GM23338 (cell line): ENCODE measurements around the gene ATP8B4. TPM values are rescaled to one million over a fixed set of nuclear protein-coding genes. Genes with fewer than 3 reads are reported as not detected.
"Not testable (repeated sequence)": the region's sequence is repeated elsewhere in the genome, so short reads cannot be mapped to it uniquely, and the experiment has no call there.

Source experiments
- ATAC-seq: fragments of 200-7000 bp; cut with Tn5 transposase; 3 replicates; pipeline ENCODE4 v1.9.1; 2020
- DNase-seq: peaks from one replicate; pipeline ENCODE4 v3.0.0-alpha.2; 2015; ENCODE audit warnings: low spot score
- H2AFZ ChIP-seq: fragments of 200-600 bp; sonication (generic); 2 replicates; pipeline ENCODE4 v1.8.0; 2016; ENCODE audit warnings: antibody characterized with exemption, mild to moderate bottlenecking, moderate library complexity
- H3F3A ChIP-seq: fragments of 200-600 bp; sonication (generic); replicated peaks from 2 replicates; pipeline ENCODE4 v1.8.0; 2017; ENCODE audit warnings: antibody characterized with exemption, mixed run types, low read depth
- H3K27ac ChIP-seq: fragments of 200-600 bp; sonication (generic); 2 replicates; pipeline ENCODE4 v1.6.1; 2016; ENCODE audit warnings: low read depth
- H3K27me3 ChIP-seq: fragments of 200-600 bp; sonication (generic); 2 replicates; pipeline ENCODE4 v1.8.0; 2016; ENCODE audit warnings: mild to moderate bottlenecking, mixed run types, moderate library complexity; ENCODE audit not compliant: insufficient read depth
- H3K36me3 ChIP-seq: fragments of 200-600 bp; sonication (generic); 2 replicates; pipeline ENCODE4 v1.8.0; 2016; ENCODE audit warnings: mild to moderate bottlenecking; ENCODE audit not compliant: insufficient read depth
- H3K4me1 ChIP-seq: fragments of 200-600 bp; sonication (generic); 2 replicates; pipeline ENCODE4 v1.8.0; 2016; ENCODE audit warnings: mild to moderate bottlenecking, moderate library complexity; ENCODE audit not compliant: insufficient read depth
- H3K4me2 ChIP-seq: fragments of 200-600 bp; sonication (generic); 2 replicates; pipeline ENCODE4 v1.7.1; 2017; ENCODE audit warnings: mixed run types
- H3K4me3 ChIP-seq: fragments of 200-600 bp; sonication (generic); 2 replicates; pipeline ENCODE4 v1.6.1; 2016; ENCODE audit warnings: mixed run types
- H3K79me2 ChIP-seq: fragments of 200-600 bp; sonication (generic); replicated peaks from 2 replicates; pipeline ENCODE4 v1.8.0; 2017; ENCODE audit warnings: mild to moderate bottlenecking; ENCODE audit not compliant: insufficient read depth
- H3K9me2 ChIP-seq: fragments of 200-600 bp; sonication (generic); 2 replicates; pipeline ENCODE4 v1.8.0; 2017; ENCODE audit not compliant: insufficient read depth
- H4K20me1 ChIP-seq: fragments of 200-600 bp; sonication (generic); replicated peaks from 2 replicates; pipeline ENCODE4 v1.8.0; 2017; ENCODE audit warnings: mild to moderate bottlenecking; ENCODE audit not compliant: insufficient read depth
- H3K27ac Mint-ChIP-seq: 2 replicates; pipeline ENCODE4 v1.8.0; 2020; ENCODE audit warnings: inconsistent platforms, mild to moderate bottlenecking, moderate library complexity, mixed read lengths
- H3K27me3 Mint-ChIP-seq: 3 replicates; pipeline ENCODE4 v1.8.0; 2022; ENCODE audit warnings: low read depth, mild to moderate bottlenecking, moderate library complexity, mixed read lengths, inconsistent platforms; ENCODE audit not compliant: insufficient read depth, poor library complexity
- H3K36me3 Mint-ChIP-seq: 3 replicates; pipeline ENCODE4 v1.8.0; 2021; ENCODE audit warnings: low read depth, mild to moderate bottlenecking, inconsistent platforms, moderate library complexity, mixed read lengths
- H3K4me1 Mint-ChIP-seq: 3 replicates; pipeline ENCODE4 v1.8.0; 2020; ENCODE audit warnings: mild to moderate bottlenecking, inconsistent platforms, mixed read lengths
- H3K4me3 Mint-ChIP-seq: 3 replicates; pipeline ENCODE4 v1.8.0; 2021; ENCODE audit warnings: moderate library complexity, mild to moderate bottlenecking, inconsistent platforms, mixed read lengths
- H3K9me3 Mint-ChIP-seq: 3 replicates; pipeline ENCODE4 v1.8.0; 2020; ENCODE audit warnings: moderate library complexity, mild to moderate bottlenecking, inconsistent platforms, mixed read lengths
- STAT1 ChIP-seq: IDR thresholded peaks from one replicate; pipeline ENCODE4 v1.6.1; 2016; ENCODE audit warnings: antibody characterized with exemption; ENCODE audit not compliant: unreplicated experiment
- polyA plus RNA-seq: library from polyadenylated mRNA; unstranded; fragments of >200 nt; fragmentation: Nextera tagmentation; extraction: Ambion mirVana; gene quantifications from 2 replicates; pipeline ENCODE4 v1.2.1, GENCODE V29; 2016
- total RNA-seq: library from RNA; depleted of rRNA; stranded (reverse); fragments of >200 nt; shearing (Covaris generic); gene quantifications from 2 replicates; pipeline ENCODE4 v1.2.3, GENCODE V29; 2014
- TF ChIP-seq, protein P1 (sequence below): IDR thresholded peaks from one replicate; pipeline ENCODE4 v1.6.1; 2018; ENCODE audit warnings: antibody characterized with exemption; ENCODE audit not compliant: unreplicated experiment
- TF ChIP-seq, protein P2 (sequence below): IDR thresholded peaks from 2 replicates; pipeline ENCODE4 v1.6.1; 2016; ENCODE audit warnings: antibody characterized with exemption

ATP8B4 gene
- total and polyA plus RNA-seq, 2 experiments from 2014 or later = 0.24 TPM; not detected in 1

DNA sequence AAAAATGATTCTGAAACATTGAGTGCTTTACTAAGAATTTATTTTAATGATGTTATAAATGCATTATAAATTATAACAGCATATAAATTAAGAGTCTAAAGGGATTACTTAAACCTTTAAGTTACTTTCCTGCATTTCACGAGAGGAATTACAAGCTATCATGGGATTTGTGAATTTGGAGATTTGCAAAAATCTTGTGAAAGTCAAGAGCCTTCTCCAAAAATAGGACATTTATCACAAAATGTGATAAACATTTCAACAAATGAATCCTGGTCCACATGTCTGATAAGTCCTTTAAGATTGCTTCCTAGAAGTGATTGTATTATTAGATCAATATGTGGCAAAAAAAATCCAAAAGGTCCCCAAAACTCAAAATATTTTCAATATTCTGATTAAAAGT is 154.5 kb downstream of the ATP8B4 start (continued):
- TF ChIP-seq, protein P1, sequence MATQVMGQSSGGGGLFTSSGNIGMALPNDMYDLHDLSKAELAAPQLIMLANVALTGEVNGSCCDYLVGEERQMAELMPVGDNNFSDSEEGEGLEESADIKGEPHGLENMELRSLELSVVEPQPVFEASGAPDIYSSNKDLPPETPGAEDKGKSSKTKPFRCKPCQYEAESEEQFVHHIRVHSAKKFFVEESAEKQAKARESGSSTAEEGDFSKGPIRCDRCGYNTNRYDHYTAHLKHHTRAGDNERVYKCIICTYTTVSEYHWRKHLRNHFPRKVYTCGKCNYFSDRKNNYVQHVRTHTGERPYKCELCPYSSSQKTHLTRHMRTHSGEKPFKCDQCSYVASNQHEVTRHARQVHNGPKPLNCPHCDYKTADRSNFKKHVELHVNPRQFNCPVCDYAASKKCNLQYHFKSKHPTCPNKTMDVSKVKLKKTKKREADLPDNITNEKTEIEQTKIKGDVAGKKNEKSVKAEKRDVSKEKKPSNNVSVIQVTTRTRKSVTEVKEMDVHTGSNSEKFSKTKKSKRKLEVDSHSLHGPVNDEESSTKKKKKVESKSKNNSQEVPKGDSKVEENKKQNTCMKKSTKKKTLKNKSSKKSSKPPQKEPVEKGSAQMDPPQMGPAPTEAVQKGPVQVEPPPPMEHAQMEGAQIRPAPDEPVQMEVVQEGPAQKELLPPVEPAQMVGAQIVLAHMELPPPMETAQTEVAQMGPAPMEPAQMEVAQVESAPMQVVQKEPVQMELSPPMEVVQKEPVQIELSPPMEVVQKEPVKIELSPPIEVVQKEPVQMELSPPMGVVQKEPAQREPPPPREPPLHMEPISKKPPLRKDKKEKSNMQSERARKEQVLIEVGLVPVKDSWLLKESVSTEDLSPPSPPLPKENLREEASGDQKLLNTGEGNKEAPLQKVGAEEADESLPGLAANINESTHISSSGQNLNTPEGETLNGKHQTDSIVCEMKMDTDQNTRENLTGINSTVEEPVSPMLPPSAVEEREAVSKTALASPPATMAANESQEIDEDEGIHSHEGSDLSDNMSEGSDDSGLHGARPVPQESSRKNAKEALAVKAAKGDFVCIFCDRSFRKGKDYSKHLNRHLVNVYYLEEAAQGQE = no peak

DNA sequence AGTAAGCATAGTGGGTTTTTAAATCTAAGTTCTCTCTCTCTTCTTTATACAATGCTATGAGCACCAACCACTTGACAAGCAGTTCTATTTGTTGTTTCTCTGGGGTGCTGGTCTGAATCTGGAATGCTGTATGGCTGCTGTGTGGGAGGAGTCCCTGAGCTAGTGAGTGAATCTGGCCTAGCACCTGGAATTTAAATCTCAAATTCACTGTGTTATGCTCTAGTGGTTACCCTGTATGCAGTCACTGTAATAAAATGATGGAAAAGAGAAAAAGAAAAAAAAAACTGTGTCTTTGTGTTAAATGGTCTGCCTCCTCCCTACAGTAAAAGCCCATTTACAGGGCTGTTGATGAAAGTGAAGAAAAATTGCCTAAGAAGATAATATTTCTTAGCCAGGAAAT is 155.0 kb downstream of the ATP8B4 start:
- H4K20me1 ChIP-seq = no peaks in the 10 kb centered on the region
- no peak overlapping the region for H3K4me3 Mint-ChIP-seq
- no peaks in the 10 kb centered on the region for H3K9me2 ChIP-seq
- H2AFZ ChIP-seq = no peak overlapping the region
- H3K9me3 Mint-ChIP-seq = peaks cover 35% of the 10 kb centered on the region; the same call in 2 of the 3 replicates
- ATAC-seq = no peak
- H3K27me3 ChIP-seq = no peaks in the 10 kb centered on the region
- peaks cover 9% of the 10 kb centered on the region for H3K27me3 Mint-ChIP-seq
- no peak for TF ChIP-seq STAT1
- TF ChIP-seq, protein P2, sequence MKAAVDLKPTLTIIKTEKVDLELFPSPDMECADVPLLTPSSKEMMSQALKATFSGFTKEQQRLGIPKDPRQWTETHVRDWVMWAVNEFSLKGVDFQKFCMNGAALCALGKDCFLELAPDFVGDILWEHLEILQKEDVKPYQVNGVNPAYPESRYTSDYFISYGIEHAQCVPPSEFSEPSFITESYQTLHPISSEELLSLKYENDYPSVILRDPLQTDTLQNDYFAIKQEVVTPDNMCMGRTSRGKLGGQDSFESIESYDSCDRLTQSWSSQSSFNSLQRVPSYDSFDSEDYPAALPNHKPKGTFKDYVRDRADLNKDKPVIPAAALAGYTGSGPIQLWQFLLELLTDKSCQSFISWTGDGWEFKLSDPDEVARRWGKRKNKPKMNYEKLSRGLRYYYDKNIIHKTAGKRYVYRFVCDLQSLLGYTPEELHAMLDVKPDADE = no peak
- H3K36me3 Mint-ChIP-seq = peaks cover 2% of the 10 kb centered on the region; the same call in 2 of the 3 replicates
- peaks cover 19% of the 10 kb centered on the region for H3K36me3 ChIP-seq
- H3K4me2 ChIP-seq = no peak overlapping the region
- no peaks in the 10 kb centered on the region for H3K4me1 ChIP-seq
- DNase-seq = no peak
- no peak overlapping the region for H3K27ac Mint-ChIP-seq
- no peak overlapping the region for H3K27ac ChIP-seq
- H3K79me2 ChIP-seq = no peaks in the 10 kb centered on the region
- H3K4me1 Mint-ChIP-seq = no peaks in the 10 kb centered on the region
- H3K4me3 ChIP-seq = no peak overlapping the region
- H3F3A ChIP-seq = no peaks in the 10 kb centered on the region

DNA sequence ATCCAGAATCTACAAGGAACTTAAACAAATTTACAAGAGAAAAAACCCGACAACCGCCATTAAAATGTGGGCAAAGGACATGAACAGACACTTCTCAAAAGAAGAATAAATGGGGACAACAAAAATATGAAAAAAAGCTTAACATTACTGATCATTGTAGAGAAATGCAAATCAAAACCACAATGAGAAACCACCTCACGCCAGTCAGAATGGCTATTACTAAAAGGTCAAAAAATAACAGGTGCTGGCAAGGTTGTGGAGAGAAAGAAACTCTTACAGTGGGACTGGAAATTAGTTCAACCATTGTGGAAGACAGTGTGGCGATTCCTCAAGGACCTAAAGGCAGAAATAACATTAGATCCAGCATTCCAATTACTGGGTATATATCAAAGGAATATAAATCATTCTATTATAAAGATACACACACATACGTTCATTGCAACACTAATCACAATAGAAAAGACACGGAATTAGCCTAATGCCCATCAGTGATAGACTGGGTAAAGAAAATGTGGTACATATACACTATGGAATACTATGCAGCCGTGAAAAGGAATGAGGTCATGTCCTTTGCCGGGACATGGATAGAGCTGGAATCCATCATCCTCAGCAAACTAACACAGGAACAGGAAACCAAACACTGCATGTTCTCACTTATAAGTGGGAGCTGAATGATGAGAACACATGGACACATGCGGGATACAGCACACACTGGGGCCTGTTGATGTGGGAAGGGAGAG is 155.8 kb downstream of the ATP8B4 start:
- not testable (repeated sequence) for H3F3A ChIP-seq, H3K4me2 ChIP-seq, H2AFZ ChIP-seq, ATAC-seq, H3K27ac Mint-ChIP-seq, H3K4me3 ChIP-seq, H3K4me3 Mint-ChIP-seq, H3K9me2 ChIP-seq, DNase-seq, H3K27me3 Mint-ChIP-seq, H3K4me1 Mint-ChIP-seq, H3K36me3 Mint-ChIP-seq, H3K27me3 ChIP-seq, H3K4me1 ChIP-seq, H3K27ac ChIP-seq, H4K20me1 ChIP-seq, H3K79me2 ChIP-seq
- peaks cover 35% of the 10 kb centered on the region; the same call in 2 of the 3 replicates for H3K9me3 Mint-ChIP-seq
- peaks cover 19% of the 10 kb centered on the region for H3K36me3 ChIP-seq
